CD4-positive, alpha-beta T cell (primary cell): ENCODE results near the gene TYMS. TPM values are rescaled to one million over a fixed set of nuclear protein-coding genes. Genes with fewer than 3 reads are reported as not detected.

Source experiments
- ATAC-seq: fragments of 200-7000 bp; cut with Tn5 transposase; one replicate; pipeline ENCODE4 v1.10.0; 2022; ENCODE audit warnings: mild to moderate bottlenecking; ENCODE audit not compliant: poor library complexity
- CTCF ChIA-PET: fragments of 350-600 bp; sonication (Branson Sonifier 250); formaldehyde crosslinking; loops from one replicate; lab custom pipeline; 2021; ENCODE audit warnings: antibody characterized with exemption, inconsistent platforms; lab: Charles Lee
- POLR2A ChIA-PET: fragments of 350-600 bp; sonication (Branson Sonifier 250); formaldehyde crosslinking; loops from one replicate; lab custom pipeline; 2021; ENCODE audit warnings: antibody characterized with exemption, inconsistent platforms; lab: Charles Lee
- DNase-seq, 14 experiments: peaks; one replicate each; pipeline ENCODE4 v3.0.0-alpha.2; 2013 to 2020; ENCODE audit warnings: mixed read lengths in 2 of 14
- H3K27ac ChIP-seq, 2 donors: one replicate each; pipeline versions ENCODE4 v1.5.1 to v1.7.0; 2013; ENCODE audit warnings: low read length in 2 of 2, low read depth in 1 of 2, mild to moderate bottlenecking in 1 of 2
- H3K27me3 ChIP-seq, 2 experiments: 1 replicate in 1 of 2; 2 replicates in 1 of 2; pipeline versions ENCODE4 v1.6.1 to v1.7.0; 2013; ENCODE audit warnings: low read length in 2 of 2, control low read depth in 1 of 2, mild to moderate bottlenecking in 1 of 2, moderate library complexity in 1 of 2; ENCODE audit not compliant: insufficient read depth in 2 of 2, control insufficient read depth in 1 of 2
- H3K36me3 ChIP-seq: one replicate; pipeline ENCODE4 v1.6.1; 2013; ENCODE audit warnings: low read length, control low read depth; ENCODE audit not compliant: insufficient read depth
- H3K4me1 ChIP-seq: one replicate; pipeline ENCODE4 v1.6.1; 2013; ENCODE audit warnings: low read length, control low read depth; ENCODE audit not compliant: insufficient read depth
- H3K4me3 ChIP-seq: one replicate; pipeline ENCODE4 v1.5.1; 2013; ENCODE audit warnings: mild to moderate bottlenecking, low read length, moderate library complexity
- H3K9me3 ChIP-seq, 2 experiments: 1 replicate in 1 of 2; 2 replicates in 1 of 2; pipeline versions ENCODE4 v1.6.1 to v1.7.0; 2013; ENCODE audit warnings: low read length in 2 of 2, mild to moderate bottlenecking in 2 of 2, control low read depth in 1 of 2, moderate library complexity in 1 of 2; ENCODE audit not compliant: control insufficient read depth in 1 of 2, insufficient read depth in 1 of 2
- H3K27ac Mint-ChIP-seq: one replicate; pipeline ENCODE4 v1.8.0; 2020; ENCODE audit warnings: mixed read lengths
- H3K27me3 Mint-ChIP-seq: one replicate; pipeline ENCODE4 v1.8.0; 2021; ENCODE audit warnings: mixed read lengths
- H3K36me3 Mint-ChIP-seq: one replicate; pipeline ENCODE4 v1.8.0; 2021; ENCODE audit warnings: low read depth, mixed read lengths
- H3K4me1 Mint-ChIP-seq: one replicate; pipeline ENCODE4 v1.8.0; 2021; ENCODE audit warnings: low read depth, mixed read lengths
- H3K4me3 Mint-ChIP-seq: one replicate; pipeline ENCODE4 v1.8.0; 2020; ENCODE audit warnings: mild to moderate bottlenecking, mixed read lengths
- H3K9me3 Mint-ChIP-seq: one replicate; pipeline ENCODE4 v1.8.0; 2020; ENCODE audit warnings: mixed read lengths
- intact Hi-C, 2 experiments: fragments of 100-400 bp; cut with DNase I in 1 of 2; cut with micrococcal nuclease in 1 of 2; formaldehyde crosslinking; loops; one replicate each; pipeline versions ENCODE4 v1.15.1 to v1.9.0; 2023 to 2025; cut with DNase I, micrococcal nuclease
- total RNA-seq, 174 experiments: library from RNA in 2 of 174; stranded (reverse) in 2 of 174; gene quantifications; one replicate each; pipeline ENCODE4 v1.2.3 and lab custom pipeline; 2021 to 2026
- TF ChIP-seq, protein P1 (sequence below): fragments of 200-600 bp; IDR thresholded peaks from one replicate; pipeline ENCODE4 v1.8.0; 2022; ENCODE audit warnings: antibody characterized with exemption, mild to moderate bottlenecking

Gene TYMS
- total RNA-seq, 2 experiments from 2014 or later, result 1.1 to 1.5 TPM

DNA sequence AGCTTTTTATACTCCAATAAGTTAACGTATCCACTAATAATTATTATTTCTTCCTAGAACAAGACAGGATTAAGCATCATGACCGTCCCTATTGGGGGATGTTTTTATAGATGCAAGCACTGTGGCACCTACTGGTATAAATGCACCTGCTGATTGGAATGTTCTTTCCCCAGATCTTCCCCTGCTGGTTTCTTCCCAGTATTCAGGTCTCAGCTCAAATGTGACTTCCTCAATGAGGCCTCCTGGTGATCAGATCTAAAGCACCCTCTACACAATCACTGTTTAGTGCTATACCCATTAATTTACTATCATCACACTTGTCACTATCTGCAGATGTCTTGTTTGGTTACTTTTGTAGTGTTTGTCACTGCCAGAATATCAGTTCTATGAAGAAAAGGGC lies 3.9 kb upstream of the TYMS start:
- ATAC-seq (no peak), DNase-seq (no peak)
- H3K4me3 ChIP-seq, result no peak overlapping the region
- TF ChIP-seq, protein P1, sequence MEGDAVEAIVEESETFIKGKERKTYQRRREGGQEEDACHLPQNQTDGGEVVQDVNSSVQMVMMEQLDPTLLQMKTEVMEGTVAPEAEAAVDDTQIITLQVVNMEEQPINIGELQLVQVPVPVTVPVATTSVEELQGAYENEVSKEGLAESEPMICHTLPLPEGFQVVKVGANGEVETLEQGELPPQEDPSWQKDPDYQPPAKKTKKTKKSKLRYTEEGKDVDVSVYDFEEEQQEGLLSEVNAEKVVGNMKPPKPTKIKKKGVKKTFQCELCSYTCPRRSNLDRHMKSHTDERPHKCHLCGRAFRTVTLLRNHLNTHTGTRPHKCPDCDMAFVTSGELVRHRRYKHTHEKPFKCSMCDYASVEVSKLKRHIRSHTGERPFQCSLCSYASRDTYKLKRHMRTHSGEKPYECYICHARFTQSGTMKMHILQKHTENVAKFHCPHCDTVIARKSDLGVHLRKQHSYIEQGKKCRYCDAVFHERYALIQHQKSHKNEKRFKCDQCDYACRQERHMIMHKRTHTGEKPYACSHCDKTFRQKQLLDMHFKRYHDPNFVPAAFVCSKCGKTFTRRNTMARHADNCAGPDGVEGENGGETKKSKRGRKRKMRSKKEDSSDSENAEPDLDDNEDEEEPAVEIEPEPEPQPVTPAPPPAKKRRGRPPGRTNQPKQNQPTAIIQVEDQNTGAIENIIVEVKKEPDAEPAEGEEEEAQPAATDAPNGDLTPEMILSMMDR, result no peak
- no peak overlapping the region for H3K27ac ChIP-seq
- ChIA-PET POLR2A (no interaction called here), CTCF (no interaction called here)
- peaks cover 7% of the 10 kb centered on the region for H3K4me1 Mint-ChIP-seq
- intact Hi-C loops, result no loop called here
- H3K36me3 Mint-ChIP-seq, result no peaks in the 10 kb centered on the region
- no peaks in the 10 kb centered on the region for H3K36me3 ChIP-seq
- peaks cover 54% of the 10 kb centered on the region for H3K27me3 Mint-ChIP-seq
- H3K4me3 Mint-ChIP-seq, result no peak overlapping the region
- no peaks in the 10 kb centered on the region for H3K9me3 Mint-ChIP-seq
- peaks cover 0 to 7% of the 10 kb centered on the region in 2 experiments for H3K9me3 ChIP-seq
- H3K4me1 ChIP-seq, result peaks cover 14% of the 10 kb centered on the region
- H3K27me3 ChIP-seq, result peaks cover 0 to 13% of the 10 kb centered on the region in 2 experiments
- no peak overlapping the region for H3K27ac Mint-ChIP-seq

DNA sequence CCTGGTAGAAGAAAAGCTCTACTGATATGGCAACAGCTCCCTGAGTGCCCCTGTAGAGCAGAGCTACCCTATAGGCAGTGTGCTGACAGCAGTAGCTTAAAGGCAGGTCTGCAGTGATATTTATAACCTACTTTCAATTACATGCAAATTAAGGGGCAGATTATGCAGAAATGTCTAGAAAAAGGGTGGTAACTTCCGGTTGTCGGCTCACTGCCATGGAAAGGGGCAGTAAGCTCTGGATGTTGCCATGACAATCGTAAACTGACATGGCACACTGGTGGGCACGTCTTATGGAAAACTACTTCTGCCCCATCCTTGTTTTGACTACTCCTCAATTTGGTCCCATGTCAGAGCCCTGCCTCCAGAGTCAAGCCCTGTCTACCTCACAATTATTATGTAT lies 2.9 kb upstream of the TYMS start:
- peaks cover 3 to 13% of the 10 kb centered on the region in 2 experiments for H3K27me3 ChIP-seq
- Mint-ChIP-seq H3K4me1 (peaks cover 17% of the 10 kb centered on the region), H3K27ac (no peak overlapping the region), H3K9me3 (no peaks in the 10 kb centered on the region), H3K27me3 (peaks cover 61% of the 10 kb centered on the region), H3K36me3 (no peaks in the 10 kb centered on the region), H3K4me3 (no peak overlapping the region)
- no peaks in the 10 kb centered on the region for H3K36me3 ChIP-seq
- no peak for ATAC-seq
- intact Hi-C loops, result no loop called here
- ChIA-PET POLR2A (no interaction called here), CTCF (no interaction called here)
- no peak for DNase-seq
- H3K4me3 ChIP-seq, result no peak overlapping the region
- no peak overlapping the region for H3K27ac ChIP-seq
- peaks cover 0 to 9% of the 10 kb centered on the region in 2 experiments for H3K9me3 ChIP-seq
- TF ChIP-seq, protein P1, result no peak
- H3K4me1 ChIP-seq, result peaks cover 22% of the 10 kb centered on the region

DNA sequence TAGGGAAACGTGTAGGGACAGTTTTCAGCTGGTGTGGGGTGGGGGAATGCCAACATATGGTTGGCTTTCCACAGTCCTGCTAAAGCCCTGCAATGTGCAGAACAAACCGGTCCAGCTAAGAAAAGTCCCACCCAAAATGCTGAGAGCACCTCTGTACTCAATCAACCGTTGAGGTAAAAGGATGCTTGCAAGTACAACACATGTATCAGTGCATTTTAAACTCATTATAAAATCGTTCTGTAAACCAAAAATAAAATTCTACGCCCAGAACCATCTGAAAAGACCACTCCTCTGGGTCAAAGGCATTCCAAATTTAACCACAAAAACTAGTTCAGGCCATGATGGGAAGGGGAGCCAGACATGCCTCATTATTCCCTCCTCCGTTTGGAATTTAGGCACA lies 2.0 kb upstream of the TYMS start:
- Mint-ChIP-seq H3K36me3 (no peaks in the 10 kb centered on the region), H3K4me1 (peaks cover 13% of the 10 kb centered on the region), H3K27me3 (peaks cover 63% of the 10 kb centered on the region), H3K4me3 (peak overlapping the region; percentile 31), H3K9me3 (no peaks in the 10 kb centered on the region), H3K27ac (no peak overlapping the region)
- POLR2A ChIA-PET, result no interaction called here
- Histone ChIP-seq H3K4me1 (peaks cover 22% of the 10 kb centered on the region), H3K27ac (no peak overlapping the region), H3K27me3 (peaks cover 3 to 13% of the 10 kb centered on the region in 2 experiments), H3K36me3 (no peaks in the 10 kb centered on the region), H3K4me3 (no peak overlapping the region), H3K9me3 (peaks cover 0 to 9% of the 10 kb centered on the region in 2 experiments)
- CTCF ChIA-PET, result no interaction called here
- intact Hi-C loops, result no loop called here
- no peak for DNase-seq
- no peak for ATAC-seq
- TF ChIP-seq, protein P1, result no peak
